OCI-LY7 (cell line): ENCODE measurements around the gene ENOX2. TPM values are rescaled to one million over a fixed set of nuclear protein-coding genes. Genes with fewer than 3 reads are reported as not detected.

Experiments
- BruUV-seq: library from RNA; stranded (reverse); fragments of 400-500 nt; replicated peaks from 2 replicates; lab custom pipeline; 2021; lab: Mats Ljungman, UMichigan
- CTCF ChIA-PET: fragments of 300-600 bp; sonication (Branson Sonifier 250); formaldehyde crosslinking; loops from one replicate; lab custom pipeline; 2022; ENCODE audit warnings: antibody characterized with exemption; ENCODE audit not compliant: unreplicated experiment; lab: Charles Lee
- POLR2A ChIA-PET: fragments of 300-600 bp; sonication (Branson Sonifier 250); formaldehyde crosslinking; loops from one replicate; lab custom pipeline; 2022; ENCODE audit warnings: antibody characterized with exemption; lab: Charles Lee
- DNase-seq: peaks from one replicate; pipeline ENCODE4 v3.0.0-alpha.2; 2015; ENCODE audit warnings: low spot score
- H2AFZ ChIP-seq: fragments of 200-600 bp; sonication (generic), shearing (Covaris generic); 2 replicates; pipeline ENCODE4 v1.6.1; 2014; ENCODE audit warnings: mild to moderate bottlenecking, antibody characterized with exemption, low read length, moderate library complexity
- H3K27ac ChIP-seq: fragments of 200-600 bp; sonication (generic); 2 replicates; pipeline ENCODE4 v1.5.1; 2014; ENCODE audit warnings: mixed run types, low read depth, mild to moderate bottlenecking, moderate library complexity, low read length, inconsistent platforms; ENCODE audit not compliant: poor library complexity, severe bottlenecking
- H3K36me3 ChIP-seq: fragments of 200-600 bp; sonication (generic); 2 replicates; pipeline ENCODE4 v1.6.1; 2014; ENCODE audit warnings: mild to moderate bottlenecking, antibody characterized with exemption, low read length, moderate library complexity, mixed read lengths; ENCODE audit not compliant: insufficient read depth
- H3K4me1 ChIP-seq: fragments of 200-600 bp; sonication (generic); 2 replicates; pipeline ENCODE4 v1.5.1; 2014; ENCODE audit warnings: mild to moderate bottlenecking, low read length; ENCODE audit not compliant: insufficient read depth, poor library complexity, severe bottlenecking
- H3K4me2 ChIP-seq: fragments of 200-600 bp; sonication (generic); 2 replicates; pipeline ENCODE4 v1.6.1; 2014; ENCODE audit warnings: mild to moderate bottlenecking, low read length
- H3K4me3 ChIP-seq: fragments of 200-600 bp; sonication (generic); 2 replicates; pipeline ENCODE4 v1.5.1; 2014; ENCODE audit warnings: mild to moderate bottlenecking, low read depth, low read length; ENCODE audit not compliant: poor library complexity, severe bottlenecking
- H3K79me2 ChIP-seq: fragments of 200-600 bp; sonication (generic); 2 replicates; pipeline ENCODE4 v1.6.1; 2016; ENCODE audit warnings: low read depth, mild to moderate bottlenecking, low read length, moderate library complexity, mixed read lengths; ENCODE audit not compliant: insufficient read depth
- H3K9me2 ChIP-seq: fragments of 200-600 bp; sonication (generic); 2 replicates; pipeline ENCODE4 v1.6.1; 2016; ENCODE audit warnings: mild to moderate bottlenecking, low read length, mixed read lengths; ENCODE audit not compliant: insufficient read depth
- H3K9me3 ChIP-seq: fragments of 200-600 bp; sonication (generic); 2 replicates; pipeline ENCODE4 v1.6.1; 2014; ENCODE audit warnings: mild to moderate bottlenecking, mixed run types, low read length, mixed read lengths
- H4K20me1 ChIP-seq: fragments of 200-600 bp; sonication (generic); 2 replicates; pipeline ENCODE4 v1.6.1; 2014; ENCODE audit warnings: mild to moderate bottlenecking, antibody characterized with exemption, low read length, moderate library complexity, mixed read lengths; ENCODE audit not compliant: insufficient read depth
- CTCF ChIP-seq: fragments of 200-600 bp; sonication (generic); conservative IDR thresholded peaks from 2 replicates; pipeline ENCODE4 v1.5.1; 2014; ENCODE audit warnings: mild to moderate bottlenecking, antibody characterized with exemption, low read length, moderate library complexity, mixed read lengths
- EZH2phosphoT487 ChIP-seq: fragments of 200-600 bp; sonication (generic); IDR thresholded peaks from 2 replicates; pipeline ENCODE4 v1.6.1; 2018; ENCODE audit warnings: low read depth, borderline replicate concordance, mild to moderate bottlenecking, mixed run types, antibody characterized with exemption, low read length, moderate library complexity, mixed read lengths
- intact Hi-C: fragments of 100-400 bp; cut with micrococcal nuclease; formaldehyde crosslinking; loops from one replicate; pipeline ENCODE4 v1.10.0; 2022; ENCODE audit not compliant: unreplicated experiment
- total RNA-seq, 2 experiments: library from RNA; depleted of rRNA in 1 of 2; stranded (reverse); fragments of >200 nt in 1 of 2; shearing (Covaris generic) in 1 of 2; gene quantifications; 2 replicates each; pipeline ENCODE4 v1.2.3, GENCODE V29; 2014 to 2022

The ENOX2 gene
- total RNA-seq, 2 experiments from 2014 or later: 5.0 to 11.9 TPM

- Histone ChIP-seq H2AFZ (no peak overlapping the region), H3K79me2 (no peaks in the 10 kb centered on the region), H3K4me3 (no peak overlapping the region), H4K20me1 (no peaks in the 10 kb centered on the region), H3K9me3 (no peaks in the 10 kb centered on the region), H3K36me3 (no peaks in the 10 kb centered on the region), H3K4me2 (no peak overlapping the region), H3K9me2 (no peaks in the 10 kb centered on the region), H3K4me1 (peaks cover 4% of the 10 kb centered on the region), H3K27ac (no peak overlapping the region)
- DNase-seq: no peak
- no peak for TF ChIP-seq EZH2phosphoT487
- no peak for TF ChIP-seq CTCF
- BruUV-seq: no TSS peak
- POLR2A ChIA-PET: no interaction called here
- CTCF ChIA-PET: no interaction called here
- intact Hi-C loops: no loop called here
Measured at GRCh38 chrX:130691576-130691975, 211.4 kb downstream of the ENOX2 start.

DNA sequence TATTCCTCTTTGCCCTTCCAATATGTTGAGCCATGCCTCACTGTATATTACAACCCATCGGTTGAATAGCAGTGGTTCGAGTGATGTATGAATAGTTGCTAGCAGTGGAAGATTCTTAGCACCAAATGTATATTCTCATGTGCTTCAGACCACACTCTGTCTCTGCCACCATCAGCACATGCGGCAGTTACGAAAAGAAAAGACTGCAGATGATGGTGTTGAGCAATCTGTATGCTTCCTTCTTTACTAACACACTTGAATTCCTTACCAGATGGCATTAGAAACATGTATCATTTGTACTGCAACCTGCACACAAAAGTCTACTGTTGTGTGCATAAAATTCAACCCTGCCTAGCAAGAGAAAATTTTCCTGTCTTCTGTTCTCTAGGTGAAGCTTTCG is 214.6 kb downstream of the ENOX2 start:
- no peak overlapping the region for H3K4me2 ChIP-seq
- no peaks in the 10 kb centered on the region for H3K79me2 ChIP-seq
- BruUV-seq: no TSS peak
- intact Hi-C loops: no loop called here
- no peak overlapping the region for H3K4me3 ChIP-seq
- no peak overlapping the region for H2AFZ ChIP-seq
- H3K9me3 ChIP-seq: no peaks in the 10 kb centered on the region
- ChIA-PET CTCF (no interaction called here), POLR2A (interaction anchor here (1.4 kb wide), 1 partner anchor 8 kb away, joined by 4 read pairs; no protein-coding TSS in a partner anchor)
- H3K36me3 ChIP-seq: no peaks in the 10 kb centered on the region
- H3K9me2 ChIP-seq: no peaks in the 10 kb centered on the region
- TF ChIP-seq EZH2phosphoT487 (no peak), CTCF (no peak)
- H4K20me1 ChIP-seq: no peaks in the 10 kb centered on the region
- no peak for DNase-seq
- no peak overlapping the region for H3K27ac ChIP-seq
- no peaks in the 10 kb centered on the region for H3K4me1 ChIP-seq

DNA sequence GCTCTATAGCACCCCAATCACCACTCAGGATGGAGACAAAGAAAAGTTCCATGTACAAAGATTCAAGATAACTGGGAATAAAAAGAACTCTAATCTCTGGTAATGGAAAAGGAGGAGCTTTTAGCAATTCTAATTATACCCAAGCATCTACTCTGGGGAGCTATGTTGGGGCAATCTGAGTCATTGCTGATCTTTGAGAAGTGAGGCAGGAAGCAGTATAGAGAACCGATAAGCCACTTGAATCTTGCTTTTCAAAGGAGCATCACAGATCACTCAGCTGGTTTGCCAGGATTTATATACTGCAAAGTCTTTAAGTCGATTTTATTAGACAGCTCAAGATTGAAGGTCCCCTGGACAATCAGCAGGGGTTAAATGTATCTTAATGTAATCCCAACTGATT is 220.0 kb downstream of the ENOX2 start:
- no peak for DNase-seq
- POLR2A ChIA-PET: no interaction called here

More for the DNA sequence above, 220.0 kb downstream of the ENOX2 start:
- no peaks in the 10 kb centered on the region for H3K9me2 ChIP-seq
- no peak overlapping the region for H3K4me3 ChIP-seq
- CTCF ChIA-PET: no interaction called here
- no peaks in the 10 kb centered on the region for H3K79me2 ChIP-seq
- TF ChIP-seq CTCF: no peak
- no peak for TF ChIP-seq EZH2phosphoT487
- no peaks in the 10 kb centered on the region for H3K36me3 ChIP-seq
- no peak overlapping the region for H2AFZ ChIP-seq
- no peaks in the 10 kb centered on the region for H3K9me3 ChIP-seq
- H3K4me1 ChIP-seq: no peaks in the 10 kb centered on the region
- no peak overlapping the region for H3K27ac ChIP-seq
- no peaks in the 10 kb centered on the region for H4K20me1 ChIP-seq
- no peak overlapping the region for H3K4me2 ChIP-seq
- intact Hi-C loops: no loop called here
- BruUV-seq: no TSS peak
